Stomach (tissue), 9 donors: ENCODE data around the gene ADORA1. TPM values are rescaled to one million over a fixed set of nuclear protein-coding genes. Genes with fewer than 3 reads are reported as not detected.

Experiments used
- DNase-seq, 2 donors: peaks; one replicate each; pipeline versions ENCODE4 v3.0.0 to v3.0.0-alpha.2; 2013 to 2019
- H3K27ac ChIP-seq, 5 donors: fragments of 200-600 bp in 4 of 5; sonication (generic) in 4 of 5; one replicate each; pipeline ENCODE4 v1.5.1; 2013 to 2019; ENCODE audit warnings: mild to moderate bottlenecking in 1 of 5, moderate library complexity in 1 of 5
- H3K27me3 ChIP-seq, 3 donors: fragments of 200-600 bp; sonication (generic); one replicate each; pipeline ENCODE4 v1.5.1; 2017 to 2019; ENCODE audit warnings: mixed run types in 1 of 3
- H3K36me3 ChIP-seq, 4 donors: fragments of 200-600 bp; sonication (generic); 1 replicate in 3 of 4; 2 replicates in 1 of 4; pipeline ENCODE4 v1.5.1; 2016 to 2019
- H3K4me1 ChIP-seq, 4 donors: fragments of 200-600 bp; sonication (generic); one replicate each; pipeline ENCODE4 v1.5.1; 2016 to 2019
- H3K4me3 ChIP-seq, 4 donors: fragments of 200-600 bp; sonication (generic) in 3 of 4; one replicate each; pipeline ENCODE4 v1.5.1; 2016 to 2019; ENCODE audit warnings: mild to moderate bottlenecking in 1 of 4
- H3K9me3 ChIP-seq, 4 donors: fragments of 200-600 bp; sonication (generic); one replicate each; pipeline ENCODE4 v1.5.1; 2016 to 2019
- CTCF ChIP-seq, 7 experiments: fragments of 450-650 bp in 4 of 7; fragments of 200-600 bp in 3 of 7; sonication (generic) in 3 of 7; IDR thresholded peaks; one replicate each; pipeline ENCODE4 v1.5.1; 2016 to 2019; ENCODE audit warnings: antibody characterized with exemption in 7 of 7, control low read depth in 2 of 7, mild to moderate bottlenecking in 1 of 7
- EP300 ChIP-seq: sonication (generic); formaldehyde crosslinking; IDR thresholded peaks from one replicate; pipeline ENCODE4 v1.6.1; 2017; ENCODE audit warnings: antibody characterized with exemption
- POLR2A ChIP-seq, 4 donors: fragments of 450-650 bp; IDR thresholded peaks; one replicate each; pipeline ENCODE4 v1.6.1; 2016; ENCODE audit warnings: antibody characterized with exemption in 4 of 4, control low read depth in 2 of 4, mild to moderate bottlenecking in 1 of 4, moderate library complexity in 1 of 4
- POLR2AphosphoS5 ChIP-seq, 3 donors: sonication (generic); formaldehyde crosslinking; IDR thresholded peaks; one replicate each; pipeline ENCODE4 v1.6.1; 2016; ENCODE audit warnings: antibody characterized with exemption in 3 of 3
- WGBS, 5 donors: extraction: QIAGEN DNeasy Blood & Tissue Kit in 3 of 5; methylation state at CpG; one replicate each; pipeline versions ENCODE4 v1.1.5 to v1.1.7; 2013 to 2018; 5-methylcytosine and 5-hydroxymethylcytosine counted together
- intact Hi-C: fragments of 100-400 bp; cut with DNase I; formaldehyde crosslinking; loops from one replicate; pipeline ENCODE4 v1.15.1; 2023; ENCODE audit warnings: low total_unique reads
- polyA plus RNA-seq, 3 donors: library from polyadenylated mRNA; stranded (reverse); fragments of 200-250 nt; gene quantifications; one replicate each; pipeline ENCODE4 v1.2.3, GENCODE V29; 2013
- total RNA-seq, 5 donors: library from RNA; depleted of rRNA; stranded (reverse); fragments of >200 nt; gene quantifications; one replicate each; pipeline versions ENCODE4 v1.1.0 to v1.2.3, GENCODE V29; 2014 to 2016
- donor health status: healthy with polysubstance abuse.
- donor health status: Bipolar disorder and iron deficiency.
- donor health status: healthy.

ADORA1 gene
- total and polyA plus RNA-seq, 8 donors: 0.18 to 4.2 (median 2.1) TPM; not detected in 2

- WGBS, 5 donors: 48 to 65% (median 52%) methylated on average over 7 of the region's 7 CpGs
- H3K27me3 ChIP-seq: peaks cover 0 to 6% (median 0%) of the 10 kb centered on the region in 3 donors
- H3K9me3 ChIP-seq: no peaks in the 10 kb centered on the region
- no peak overlapping the region for H3K4me3 ChIP-seq
- H3K27ac ChIP-seq: no peak overlapping the region
- no peaks in the 10 kb centered on the region for H3K36me3 ChIP-seq
- DNase-seq: no peak
- no peak for TF ChIP-seq EP300
- no peak for TF ChIP-seq POLR2AphosphoS5 (IDR thresholded peaks at IDR 0.05)
- TF ChIP-seq POLR2A (IDR thresholded peaks at IDR 0.05): no peak
- TF ChIP-seq CTCF (IDR thresholded peaks at IDR 0.05): no peak
- intact Hi-C loops: no loop called here
- peaks cover 0 to 23% (median 12%) of the 10 kb centered on the region in 4 donors for H3K4me1 ChIP-seq
Observed at GRCh38 chr1:203187304-203187685, 59.8 kb downstream of the ADORA1 start.

- H3K9me3 ChIP-seq: no peaks in the 10 kb centered on the region
- intact Hi-C loops: no loop called here
- H3K4me3 ChIP-seq: no peak overlapping the region
- 80 to 97% (median 86%) methylated on average over 3 of the region's 3 CpGs for WGBS, 5 donors
- H3K27me3 ChIP-seq: peaks cover 0 to 6% (median 0%) of the 10 kb centered on the region in 3 donors
- H3K4me1 ChIP-seq: peaks cover 0 to 23% (median 12%) of the 10 kb centered on the region in 4 donors
- TF ChIP-seq EP300 (no peak), POLR2A (IDR thresholded peaks at IDR 0.05) (no peak), POLR2AphosphoS5 (IDR thresholded peaks at IDR 0.05) (no peak), CTCF (IDR thresholded peaks at IDR 0.05) (no peak)
- DNase-seq: no peak
- H3K27ac ChIP-seq: no peak overlapping the region
- no peaks in the 10 kb centered on the region for H3K36me3 ChIP-seq
Observed at GRCh38 chr1:203187689-203188264, 60.3 kb downstream of the ADORA1 start.

- TF ChIP-seq POLR2A (IDR thresholded peaks at IDR 0.05): no peak
- TF ChIP-seq POLR2AphosphoS5 (IDR thresholded peaks at IDR 0.05): no peak
- no peak for TF ChIP-seq EP300
- no peak for TF ChIP-seq CTCF (IDR thresholded peaks at IDR 0.05)
- H3K27ac ChIP-seq: no peak overlapping the region
- no peak for DNase-seq
- WGBS, 5 donors: 45 to 69% (median 56%) methylated on average over 4 of the region's 4 CpGs
- no peak overlapping the region for H3K4me3 ChIP-seq
- H3K9me3 ChIP-seq: no peaks in the 10 kb centered on the region
- intact Hi-C loops: no loop called here
- peaks cover 0 to 23% (median 12%) of the 10 kb centered on the region in 4 donors for H3K4me1 ChIP-seq
- H3K36me3 ChIP-seq: no peaks in the 10 kb centered on the region
- H3K27me3 ChIP-seq: peaks cover 0 to 6% (median 0%) of the 10 kb centered on the region in 3 donors
Observed at GRCh38 chr1:203188686-203189232, 61.2 kb downstream of the ADORA1 start.

GRCh38 chr1:203189951-203190352, 62.4 kb downstream of the ADORA1 start:
- H3K9me3 ChIP-seq: no peaks in the 10 kb centered on the region
- WGBS, 5 donors: 66 to 85% (median 72%) methylated on average over 7 of the region's 7 CpGs
- H3K4me1 ChIP-seq: peaks cover 0 to 23% (median 12%) of the 10 kb centered on the region in 4 donors
- no peaks in the 10 kb centered on the region for H3K36me3 ChIP-seq
- DNase-seq: no peak
- peaks cover 0 to 6% (median 0%) of the 10 kb centered on the region in 3 donors for H3K27me3 ChIP-seq
- H3K4me3 ChIP-seq: no peak overlapping the region
- intact Hi-C loops: no loop called here
- H3K27ac ChIP-seq: no peak overlapping the region
- TF ChIP-seq EP300 (no peak), POLR2A (IDR thresholded peaks at IDR 0.05) (no peak), POLR2AphosphoS5 (IDR thresholded peaks at IDR 0.05) (no peak), CTCF (IDR thresholded peaks at IDR 0.05) (no peak)
